MM.1S (cell line): ENCODE data around the gene CFAP65.
A peak's percentile ranks its signal among the peaks of the same experiment; 100 is the strongest.

Experiments
- DNase-seq: peaks from one replicate; pipeline ENCODE4 v3.0.0-alpha.2; 2015
- H2AFZ ChIP-seq: fragments of 300-600 bp; sonication (generic); 2 replicates; pipeline ENCODE4 v1.6.0; 2016; ENCODE audit warnings: antibody characterized with exemption, low read length
- H3F3A ChIP-seq: fragments of 300-600 bp; sonication (generic); 2 replicates; pipeline ENCODE4 v1.6.1; 2016; ENCODE audit warnings: mild to moderate bottlenecking, antibody characterized with exemption, low read length, moderate library complexity, mixed read lengths; ENCODE audit not compliant: insufficient read depth
- H3K27ac ChIP-seq: fragments of 300-600 bp; sonication (generic); 2 replicates; pipeline ENCODE4 v1.5.1; 2016; ENCODE audit warnings: mild to moderate bottlenecking, low read length
- H3K27me3 ChIP-seq: fragments of 300-600 bp; sonication (generic); replicated peaks from 2 replicates; pipeline ENCODE4 v1.6.0; 2016; ENCODE audit warnings: low read length; ENCODE audit not compliant: insufficient read depth
- H3K36me3 ChIP-seq: fragments of 300-600 bp; sonication (generic); replicated peaks from 2 replicates; pipeline ENCODE4 v1.6.1; 2016; ENCODE audit warnings: mild to moderate bottlenecking, low read length, mixed read lengths; ENCODE audit not compliant: insufficient read depth
- H3K4me1 ChIP-seq: fragments of 300-600 bp; sonication (generic); 2 replicates; pipeline ENCODE4 v1.6.1; 2016; ENCODE audit warnings: low read length, mixed read lengths
- H3K4me2 ChIP-seq: fragments of 300-600 bp; sonication (generic); 2 replicates; pipeline ENCODE4 v1.6.0; 2016; ENCODE audit warnings: low read depth, low read length
- H3K4me3 ChIP-seq: fragments of 300-600 bp; sonication (generic); 2 replicates; pipeline ENCODE4 v1.5.1; 2016; ENCODE audit warnings: low read length, mixed read lengths
- H3K79me2 ChIP-seq: fragments of 300-600 bp; sonication (generic); 2 replicates; pipeline ENCODE4 v1.6.1; 2016; ENCODE audit warnings: mixed run types, low read length, mixed read lengths
- H3K9ac ChIP-seq: fragments of 300-600 bp; sonication (generic); 2 replicates; pipeline ENCODE4 v1.6.1; 2016; ENCODE audit warnings: low read length, mixed read lengths
- H3K9me2 ChIP-seq: fragments of 300-600 bp; sonication (generic); replicated peaks from 2 replicates; pipeline ENCODE4 v1.6.1; 2016; ENCODE audit warnings: mild to moderate bottlenecking, low read length, mixed read lengths; ENCODE audit not compliant: insufficient read depth
- H3K9me3 ChIP-seq: fragments of 300-600 bp; sonication (generic); replicated peaks from 2 replicates; pipeline ENCODE4 v1.6.1; 2016; ENCODE audit warnings: mild to moderate bottlenecking, low read length, mixed read lengths; ENCODE audit not compliant: insufficient read depth
- H4K20me1 ChIP-seq: fragments of 300-600 bp; sonication (generic); 2 replicates; pipeline ENCODE4 v1.6.1; 2016; ENCODE audit warnings: mild to moderate bottlenecking, low read length, moderate library complexity, mixed read lengths; ENCODE audit not compliant: insufficient read depth
- CTCF ChIP-seq: fragments of 300-600 bp; sonication (generic); IDR thresholded peaks from 2 replicates; pipeline ENCODE4 v1.5.1; 2016; ENCODE audit warnings: antibody characterized with exemption, low read length, mixed read lengths
- EZH2 ChIP-seq: fragments of 300-600 bp; sonication (generic); optimal IDR thresholded peaks from 2 replicates; pipeline ENCODE3; 2017; ENCODE audit warnings: low read depth, mild to moderate bottlenecking, antibody characterized with exemption, low read length, mixed read lengths
- EZH2phosphoT487 ChIP-seq: fragments of 300-600 bp; sonication (generic); IDR thresholded peaks from 2 replicates; pipeline ENCODE4 v1.6.1; 2018; ENCODE audit warnings: antibody characterized with exemption, low read length

CFAP65 gene

DNA sequence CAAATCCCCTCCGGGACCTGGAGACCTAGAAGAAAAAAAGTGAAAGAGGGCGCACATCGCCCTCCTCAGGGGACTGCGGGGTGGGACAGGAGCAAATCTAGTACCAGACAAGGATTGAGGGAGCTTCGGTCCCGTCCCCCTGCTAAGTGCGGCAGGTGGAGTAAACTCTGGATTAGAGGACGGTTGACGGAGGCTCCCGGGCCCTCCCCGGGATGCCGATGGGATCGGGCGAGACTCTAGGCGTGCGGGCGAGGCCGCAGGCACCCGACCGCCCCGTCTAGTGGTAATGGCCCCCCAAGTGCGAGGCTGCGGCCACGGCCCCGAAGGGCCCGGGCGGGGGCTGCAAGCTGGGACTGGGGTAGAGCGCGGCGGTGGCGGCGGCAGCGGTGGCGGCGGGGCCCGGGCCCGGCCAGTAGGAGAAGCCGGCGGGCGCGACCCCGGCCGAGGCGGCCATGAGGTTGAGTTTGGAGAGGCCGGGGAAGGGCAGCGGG is 59.9 kb downstream of the CFAP65 start:
- Histone ChIP-seq H4K20me1 (no peaks in the 10 kb centered on the region), H3K27me3 (peaks cover 74% of the 10 kb centered on the region), H3K36me3 (no peaks in the 10 kb centered on the region), H3F3A (no peaks in the 10 kb centered on the region), H3K27ac (no peak overlapping the region), H3K79me2 (no peaks in the 10 kb centered on the region), H3K9me2 (no peaks in the 10 kb centered on the region), H3K9ac (no peak overlapping the region), H2AFZ (no peak overlapping the region), H3K4me2 (peak overlapping the region; percentile 35; the same call in 1 of the 2 replicates), H3K4me1 (peaks cover 5% of the 10 kb centered on the region; the same call in 1 of the 2 replicates), H3K4me3 (peak overlapping the region; percentile 17; the same call in 1 of the 2 replicates), H3K9me3 (no peaks in the 10 kb centered on the region)
- DNase-seq = peak; percentile 4
- TF ChIP-seq EZH2phosphoT487 (no peak), CTCF (no peak; the same call in 1 of the 2 replicates), EZH2 (no peak)

GRCh38 chr2:218980735-218981389 is 60.5 kb downstream of the CFAP65 start:
- TF ChIP-seq EZH2 = no peak
- TF ChIP-seq CTCF = no peak
- no peak for TF ChIP-seq EZH2phosphoT487
- Histone ChIP-seq H2AFZ (no peak overlapping the region), H3F3A (no peaks in the 10 kb centered on the region), H3K4me3 (peak overlapping the region; percentile 17; the same call in 1 of the 2 replicates), H3K4me2 (peak overlapping the region; percentile 35; the same call in 1 of the 2 replicates), H3K36me3 (no peaks in the 10 kb centered on the region), H3K4me1 (peaks cover 5% of the 10 kb centered on the region; the same call in 1 of the 2 replicates), H3K27me3 (peaks cover 71% of the 10 kb centered on the region), H3K9me2 (no peaks in the 10 kb centered on the region), H3K9ac (no peak overlapping the region), H4K20me1 (no peaks in the 10 kb centered on the region), H3K79me2 (no peaks in the 10 kb centered on the region), H3K9me3 (no peaks in the 10 kb centered on the region), H3K27ac (no peak overlapping the region)
- DNase-seq = peak; percentile 5

DNA sequence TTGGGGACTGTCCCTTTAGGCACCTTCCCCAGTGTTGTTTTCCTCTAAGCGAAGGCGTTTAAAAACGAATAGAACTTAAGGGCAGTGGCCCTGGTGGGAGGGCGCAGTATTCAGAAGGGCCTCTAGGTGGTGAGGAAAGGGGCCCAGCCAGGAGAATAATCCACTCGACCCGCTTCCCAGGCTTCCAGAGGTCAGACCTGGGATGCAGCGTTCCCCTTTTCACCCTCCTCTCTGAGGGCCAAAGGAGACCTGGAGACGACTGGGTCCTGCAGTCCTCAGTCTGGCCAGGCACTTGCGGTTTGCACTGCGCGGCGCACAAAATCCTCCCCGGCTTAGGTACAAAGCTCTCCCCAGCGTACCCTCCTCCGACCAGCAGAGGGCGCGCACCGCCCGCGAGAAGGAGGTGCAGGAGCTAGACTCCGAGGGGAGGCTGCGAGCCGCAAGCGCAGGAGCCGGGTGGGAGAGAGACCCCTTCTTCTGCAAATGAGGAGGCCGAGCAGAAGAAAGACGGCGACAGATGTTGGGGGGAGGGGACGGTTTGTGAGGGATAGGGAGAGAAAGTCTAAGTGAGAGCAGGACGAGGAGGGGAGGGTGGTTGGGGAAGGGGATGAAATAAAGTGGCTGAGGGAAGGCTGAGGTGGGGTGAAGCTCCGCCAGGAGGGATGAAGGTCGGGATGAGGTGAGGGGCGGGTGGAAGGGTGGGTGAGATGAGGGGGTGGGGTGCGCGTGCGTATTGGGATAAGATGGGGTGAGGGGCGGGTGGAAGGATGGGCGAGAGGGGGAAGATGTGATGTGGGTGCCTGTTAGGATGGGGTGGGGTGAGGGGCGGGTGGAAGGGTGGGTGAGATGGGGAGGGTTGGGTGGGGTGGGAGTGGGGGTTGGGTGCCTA is 61.2 kb downstream of the CFAP65 start:
- no peak overlapping the region for H3K27ac ChIP-seq
- peaks cover 5% of the 10 kb centered on the region; the same call in 1 of the 2 replicates for H3K4me1 ChIP-seq
- H3K27me3 ChIP-seq = peaks cover 63% of the 10 kb centered on the region
- peak overlapping the region; percentile 89 for H2AFZ ChIP-seq
- no peaks in the 10 kb centered on the region for H4K20me1 ChIP-seq
- TF ChIP-seq CTCF (peak; percentile 96), EZH2phosphoT487 (no peak)
- no peak overlapping the region for H3K9ac ChIP-seq
- no peaks in the 10 kb centered on the region for H3K9me3 ChIP-seq
- DNase-seq = peak; percentile 85
- peak overlapping the region; percentile 90 for H3K4me2 ChIP-seq
- no peaks in the 10 kb centered on the region for H3K36me3 ChIP-seq
- H3K9me2 ChIP-seq = no peaks in the 10 kb centered on the region
- H3K4me3 ChIP-seq = peak overlapping the region; percentile 41
- no peaks in the 10 kb centered on the region for H3F3A ChIP-seq
- no peaks in the 10 kb centered on the region for H3K79me2 ChIP-seq
